NCI-H2171 (cell line): Measurements from ENCODE around the gene SQOR.

Experiments used
- DNase-seq: peaks from one replicate; lab custom pipeline; 2025; lab: John Stamatoyannopoulos, UW

Gene SQOR

GRCh38 chr15:45660231-45660979 lies 25.6 kb downstream of the SQOR start:
- DNase-seq = no peak

- DNase-seq = no peak
These were observed 27.5 kb downstream of the SQOR start for GRCh38 chr15:45662375-45662774.

- no peak for DNase-seq
These were observed 29.6 kb downstream of the SQOR start for GRCh38 chr15:45664451-45664850.

GRCh38 chr15:45665261-45665660 lies 30.4 kb downstream of the SQOR start:
- DNase-seq = no peak

GRCh38 chr15:45666119-45666875 lies 31.5 kb downstream of the SQOR start:
- DNase-seq = no peak

GRCh38 chr15:45667002-45667401 lies 32.2 kb downstream of the SQOR start:
- DNase-seq = no peak

- DNase-seq = no peak
These were observed 33.6 kb downstream of the SQOR start for GRCh38 chr15:45668386-45668785.

- no peak for DNase-seq
These were observed 34.6 kb downstream of the SQOR start for GRCh38 chr15:45669422-45669821.

GRCh38 chr15:45670091-45670490 lies 35.3 kb downstream of the SQOR start:
- DNase-seq = no peak

- no peak for DNase-seq
These were observed 35.7 kb downstream of the SQOR start for GRCh38 chr15:45670511-45670910.

GRCh38 chr15:45674677-45675076 lies 39.8 kb downstream of the SQOR start:
- no peak for DNase-seq

- DNase-seq = no peak
These were observed 43.0 kb downstream of the SQOR start for GRCh38 chr15:45677797-45678196.

- DNase-seq = no peak
These were observed 43.8 kb downstream of the SQOR start for GRCh38 chr15:45678459-45679178.

GRCh38 chr15:45684533-45684932 lies 49.7 kb downstream of the SQOR start:
- DNase-seq = no peak

- no peak for DNase-seq
These were observed 54.8 kb downstream of the SQOR start for GRCh38 chr15:45689616-45690015.

- DNase-seq = no peak
These were observed 55.9 kb downstream of the SQOR start for GRCh38 chr15:45690581-45691260.

GRCh38 chr15:45701108-45701507 lies 66.3 kb downstream of the SQOR start:
- DNase-seq = no peak

GRCh38 chr15:45702041-45702440 lies 67.2 kb downstream of the SQOR start:
- DNase-seq = no peak

GRCh38 chr15:45703670-45704328 lies 69.0 kb downstream of the SQOR start:
- no peak for DNase-seq

- DNase-seq = no peak
These were observed 69.8 kb downstream of the SQOR start for GRCh38 chr15:45704329-45705249.
